OCI-LY7 (cell line): ENCODE results near the gene SEMA6D. TPM values are rescaled to one million over a fixed set of nuclear protein-coding genes. Genes with fewer than 3 reads are reported as not detected.

Experiments used
- BruUV-seq: library from RNA; stranded (reverse); fragments of 400-500 nt; replicated peaks from 2 replicates; lab custom pipeline; 2021; lab: Mats Ljungman, UMichigan
- CTCF ChIA-PET: fragments of 300-600 bp; sonication (Branson Sonifier 250); formaldehyde crosslinking; loops from one replicate; lab custom pipeline; 2022; ENCODE audit warnings: antibody characterized with exemption; ENCODE audit not compliant: unreplicated experiment; lab: Charles Lee
- POLR2A ChIA-PET: fragments of 300-600 bp; sonication (Branson Sonifier 250); formaldehyde crosslinking; loops from one replicate; lab custom pipeline; 2022; ENCODE audit warnings: antibody characterized with exemption; lab: Charles Lee
- DNase-seq: peaks from one replicate; pipeline ENCODE4 v3.0.0-alpha.2; 2015; ENCODE audit warnings: low spot score
- H2AFZ ChIP-seq: fragments of 200-600 bp; sonication (generic), shearing (Covaris generic); 2 replicates; pipeline ENCODE4 v1.6.1; 2014; ENCODE audit warnings: mild to moderate bottlenecking, antibody characterized with exemption, low read length, moderate library complexity
- H3K27ac ChIP-seq: fragments of 200-600 bp; sonication (generic); 2 replicates; pipeline ENCODE4 v1.5.1; 2014; ENCODE audit warnings: mixed run types, low read depth, mild to moderate bottlenecking, moderate library complexity, low read length, inconsistent platforms; ENCODE audit not compliant: poor library complexity, severe bottlenecking
- H3K36me3 ChIP-seq: fragments of 200-600 bp; sonication (generic); 2 replicates; pipeline ENCODE4 v1.6.1; 2014; ENCODE audit warnings: mild to moderate bottlenecking, antibody characterized with exemption, low read length, moderate library complexity, mixed read lengths; ENCODE audit not compliant: insufficient read depth
- H3K4me1 ChIP-seq: fragments of 200-600 bp; sonication (generic); 2 replicates; pipeline ENCODE4 v1.5.1; 2014; ENCODE audit warnings: mild to moderate bottlenecking, low read length; ENCODE audit not compliant: insufficient read depth, poor library complexity, severe bottlenecking
- H3K4me2 ChIP-seq: fragments of 200-600 bp; sonication (generic); 2 replicates; pipeline ENCODE4 v1.6.1; 2014; ENCODE audit warnings: mild to moderate bottlenecking, low read length
- H3K4me3 ChIP-seq: fragments of 200-600 bp; sonication (generic); 2 replicates; pipeline ENCODE4 v1.5.1; 2014; ENCODE audit warnings: mild to moderate bottlenecking, low read depth, low read length; ENCODE audit not compliant: poor library complexity, severe bottlenecking
- H3K79me2 ChIP-seq: fragments of 200-600 bp; sonication (generic); 2 replicates; pipeline ENCODE4 v1.6.1; 2016; ENCODE audit warnings: low read depth, mild to moderate bottlenecking, low read length, moderate library complexity, mixed read lengths; ENCODE audit not compliant: insufficient read depth
- H3K9me2 ChIP-seq: fragments of 200-600 bp; sonication (generic); 2 replicates; pipeline ENCODE4 v1.6.1; 2016; ENCODE audit warnings: mild to moderate bottlenecking, low read length, mixed read lengths; ENCODE audit not compliant: insufficient read depth
- H3K9me3 ChIP-seq: fragments of 200-600 bp; sonication (generic); 2 replicates; pipeline ENCODE4 v1.6.1; 2014; ENCODE audit warnings: mild to moderate bottlenecking, mixed run types, low read length, mixed read lengths
- H4K20me1 ChIP-seq: fragments of 200-600 bp; sonication (generic); 2 replicates; pipeline ENCODE4 v1.6.1; 2014; ENCODE audit warnings: mild to moderate bottlenecking, antibody characterized with exemption, low read length, moderate library complexity, mixed read lengths; ENCODE audit not compliant: insufficient read depth
- CTCF ChIP-seq: fragments of 200-600 bp; sonication (generic); conservative IDR thresholded peaks from 2 replicates; pipeline ENCODE4 v1.5.1; 2014; ENCODE audit warnings: mild to moderate bottlenecking, antibody characterized with exemption, low read length, moderate library complexity, mixed read lengths
- EZH2phosphoT487 ChIP-seq: fragments of 200-600 bp; sonication (generic); IDR thresholded peaks from 2 replicates; pipeline ENCODE4 v1.6.1; 2018; ENCODE audit warnings: low read depth, borderline replicate concordance, mild to moderate bottlenecking, mixed run types, antibody characterized with exemption, low read length, moderate library complexity, mixed read lengths
- intact Hi-C: fragments of 100-400 bp; cut with micrococcal nuclease; formaldehyde crosslinking; loops from one replicate; pipeline ENCODE4 v1.10.0; 2022; ENCODE audit not compliant: unreplicated experiment
- total RNA-seq, 2 experiments: library from RNA; depleted of rRNA in 1 of 2; stranded (reverse); fragments of >200 nt in 1 of 2; shearing (Covaris generic) in 1 of 2; gene quantifications; 2 replicates each; pipeline ENCODE4 v1.2.3, GENCODE V29; 2014 to 2022

The SEMA6D gene
- total RNA-seq, 2 experiments from 2014 or later = not detected

- intact Hi-C loops = no loop called here
- BruUV-seq = no TSS peak
- Histone ChIP-seq H3K9me2 (no peaks in the 10 kb centered on the region), H3K4me2 (no peak overlapping the region), H3K27ac (no peak overlapping the region), H3K4me3 (no peak overlapping the region), H3K4me1 (no peaks in the 10 kb centered on the region), H2AFZ (no peak overlapping the region), H4K20me1 (no peaks in the 10 kb centered on the region), H3K9me3 (no peaks in the 10 kb centered on the region), H3K79me2 (no peaks in the 10 kb centered on the region), H3K36me3 (no peaks in the 10 kb centered on the region)
- TF ChIP-seq EZH2phosphoT487 = no peak
- CTCF ChIA-PET = no interaction called here
- no peak for DNase-seq
- POLR2A ChIA-PET = no interaction called here
Observed at GRCh38 chr15:47708161-47708980, 8.9 kb upstream of the SEMA6D start.

GRCh38 chr15:47711655-47712054 lies 5.7 kb upstream of the SEMA6D start:
- H3K27ac ChIP-seq = no peak overlapping the region
- intact Hi-C loops = loop anchor here (2.0 to 5.0 kb wide), 2 partner anchors 275 to 531 kb away; no protein-coding TSS in a partner anchor
- peak overlapping the region; percentile 15; the same call in 1 of the 2 replicates for H2AFZ ChIP-seq
- no peaks in the 10 kb centered on the region for H3K9me3 ChIP-seq
- peak; percentile 23 for DNase-seq
- ChIA-PET POLR2A (no interaction called here), CTCF (interaction anchor here (0.5 kb wide), 1 partner anchor 36 kb away, joined by 3 read pairs; no protein-coding TSS in a partner anchor)
- TF ChIP-seq EZH2phosphoT487 (no peak), CTCF (peak; percentile 81)
- no peaks in the 10 kb centered on the region for H3K36me3 ChIP-seq
- no peak overlapping the region for H3K4me3 ChIP-seq
- no peaks in the 10 kb centered on the region for H3K79me2 ChIP-seq
- no TSS peak for BruUV-seq
- no peaks in the 10 kb centered on the region for H4K20me1 ChIP-seq
- no peaks in the 10 kb centered on the region for H3K9me2 ChIP-seq
- no peak overlapping the region for H3K4me2 ChIP-seq
- no peaks in the 10 kb centered on the region for H3K4me1 ChIP-seq

GRCh38 chr15:47715402-47715801 lies 1.9 kb upstream of the SEMA6D start:
- Histone ChIP-seq H4K20me1 (no peaks in the 10 kb centered on the region), H2AFZ (no peak overlapping the region), H3K4me2 (no peak overlapping the region), H3K9me3 (no peaks in the 10 kb centered on the region), H3K4me1 (no peaks in the 10 kb centered on the region), H3K36me3 (no peaks in the 10 kb centered on the region), H3K27ac (no peak overlapping the region), H3K79me2 (no peaks in the 10 kb centered on the region), H3K4me3 (no peak overlapping the region), H3K9me2 (no peaks in the 10 kb centered on the region)
- CTCF ChIA-PET = no interaction called here
- BruUV-seq = no TSS peak
- POLR2A ChIA-PET = no interaction called here
- intact Hi-C loops = no loop called here
- no peak for DNase-seq
- TF ChIP-seq CTCF (no peak), EZH2phosphoT487 (no peak)
